ENCODE results near the gene UNC5B. TPM values are rescaled to one million over a fixed set of nuclear protein-coding genes. Genes with fewer than 3 reads are reported as not detected.

The UNC5B gene
- polyA plus RNA-seq, 3 donors, result 0.04 to 0.72 TPM; not detected in 1

GRCh38 chr10:71202314-71202713 is 10.1 kb upstream of the UNC5B start:
- Histone ChIP-seq H3K27me3 (ENCODE audit: control insufficient read depth in 2 of 2, insufficient read depth in 2 of 2, low read length in 2 of 2) (peaks cover 2 to 3% of the 10 kb centered on the region in 2 donors), H4K20me1 (ENCODE audit: insufficient read depth, low read length) (no peaks in the 10 kb centered on the region), H3K79me2 (ENCODE audit: insufficient read depth, low read length) (no peaks in the 10 kb centered on the region), H3K36me3 (replicated peaks in 1 of 2; ENCODE audit: control insufficient read depth in 1 of 2, insufficient read depth in 2 of 2, low read length in 2 of 2) (no peaks in the 10 kb centered on the region), H3K9me3 (replicated peaks in 1 of 2; ENCODE audit: control insufficient read depth in 1 of 2, insufficient read depth in 1 of 2, low read length in 2 of 2) (peaks cover 11 to 13% of the 10 kb centered on the region in 2 donors), H3K4me3 (replicated peaks in 1 of 3; ENCODE audit: low read depth in 2 of 3, low read length in 3 of 3) (no peak overlapping the region), H3K27ac (ENCODE audit: low read depth in 1 of 2, low read length in 2 of 2) (no peak overlapping the region), H3K9ac (ENCODE audit: insufficient read depth, low read length, poor library complexity, severe bottlenecking) (no peak overlapping the region), H2AFZ (ENCODE audit: insufficient read depth, low read depth, low read length, poor library complexity, severe bottlenecking) (no peak overlapping the region), H3K4me1 (ENCODE audit: control insufficient read depth in 1 of 2, insufficient read depth in 2 of 2, low read length in 2 of 2) (no peaks in the 10 kb centered on the region), H3K4me2 (replicated peaks; ENCODE audit: extremely low read depth, low read length, poor library complexity, severe bottlenecking) (no peak overlapping the region)
- intact Hi-C loops (cut with micrococcal nuclease), result no loop called here
- H3K27ac Mint-ChIP-seq, result no peak overlapping the region
- H3K27me3 Mint-ChIP-seq (ENCODE audit: low read depth in 3 of 3), result peaks cover 7 to 15% (median 8%) of the 10 kb centered on the region in 3 donors
- no CpG with 5 or more reads among the region's 1 CpG for WGBS (ENCODE audit: insufficient coverage)
- H3K4me1 Mint-ChIP-seq, result no peaks in the 10 kb centered on the region
- no peaks in the 10 kb centered on the region for H3K36me3 Mint-ChIP-seq
- H3K9me3 Mint-ChIP-seq, result peaks cover 5 to 21% (median 16%) of the 10 kb centered on the region in 7 donors
- H3K4me3 Mint-ChIP-seq, result no peak overlapping the region
- no peak for TF ChIP-seq CTCF (IDR thresholded peaks at IDR 0.05)
- no peak for DNase-seq

GRCh38 chr10:71203124-71203523 is 9.2 kb upstream of the UNC5B start:
- intact Hi-C loops (cut with micrococcal nuclease), result no loop called here
- peaks cover 3 to 15% (median 12%) of the 10 kb centered on the region in 7 donors for H3K9me3 Mint-ChIP-seq
- Histone ChIP-seq H3K4me1 (ENCODE audit: control insufficient read depth in 1 of 2, insufficient read depth in 2 of 2, low read length in 2 of 2) (no peaks in the 10 kb centered on the region), H3K4me2 (replicated peaks; ENCODE audit: extremely low read depth, low read length, poor library complexity, severe bottlenecking) (no peak overlapping the region), H3K9me3 (replicated peaks in 1 of 2; ENCODE audit: control insufficient read depth in 1 of 2, insufficient read depth in 1 of 2, low read length in 2 of 2) (peaks cover 7 to 9% of the 10 kb centered on the region in 2 donors), H3K4me3 (replicated peaks in 1 of 3; ENCODE audit: low read depth in 2 of 3, low read length in 3 of 3) (no peak overlapping the region), H2AFZ (ENCODE audit: insufficient read depth, low read depth, low read length, poor library complexity, severe bottlenecking) (no peak overlapping the region), H3K27me3 (ENCODE audit: control insufficient read depth in 2 of 2, insufficient read depth in 2 of 2, low read length in 2 of 2) (peaks cover 2 to 3% of the 10 kb centered on the region in 2 donors), H3K27ac (ENCODE audit: low read depth in 1 of 2, low read length in 2 of 2) (no peak overlapping the region), H3K36me3 (replicated peaks in 1 of 2; ENCODE audit: control insufficient read depth in 1 of 2, insufficient read depth in 2 of 2, low read length in 2 of 2) (no peaks in the 10 kb centered on the region), H4K20me1 (ENCODE audit: insufficient read depth, low read length) (no peaks in the 10 kb centered on the region), H3K79me2 (ENCODE audit: insufficient read depth, low read length) (no peaks in the 10 kb centered on the region), H3K9ac (ENCODE audit: insufficient read depth, low read length, poor library complexity, severe bottlenecking) (no peak overlapping the region)
- no peaks in the 10 kb centered on the region for H3K4me1 Mint-ChIP-seq
- H3K4me3 Mint-ChIP-seq, result no peak overlapping the region
- no peak for TF ChIP-seq CTCF (IDR thresholded peaks at IDR 0.05)
- no peak for DNase-seq
- H3K27ac Mint-ChIP-seq, result no peak overlapping the region
- WGBS (ENCODE audit: insufficient coverage), result no CpG with 5 or more reads among the region's 1 CpG
- no peaks in the 10 kb centered on the region for H3K36me3 Mint-ChIP-seq
- H3K27me3 Mint-ChIP-seq (ENCODE audit: low read depth in 3 of 3), result peaks cover 7 to 15% (median 12%) of the 10 kb centered on the region in 3 donors

Data from CD14-positive monocyte (primary cell).